MM.1S (cell line): Measurements from ENCODE around the gene ERCC8.

Experiments
- CTCF ChIP-seq: fragments of 300-600 bp; sonication (generic); IDR thresholded peaks from 2 replicates; pipeline ENCODE4 v1.5.1; 2016; ENCODE audit warnings: antibody characterized with exemption, low read length, mixed read lengths
- EZH2 ChIP-seq: fragments of 300-600 bp; sonication (generic); optimal IDR thresholded peaks from 2 replicates; pipeline ENCODE3; 2017; ENCODE audit warnings: low read depth, mild to moderate bottlenecking, antibody characterized with exemption, low read length, mixed read lengths
- EZH2phosphoT487 ChIP-seq: fragments of 300-600 bp; sonication (generic); IDR thresholded peaks from 2 replicates; pipeline ENCODE4 v1.6.1; 2018; ENCODE audit warnings: antibody characterized with exemption, low read length

DNA sequence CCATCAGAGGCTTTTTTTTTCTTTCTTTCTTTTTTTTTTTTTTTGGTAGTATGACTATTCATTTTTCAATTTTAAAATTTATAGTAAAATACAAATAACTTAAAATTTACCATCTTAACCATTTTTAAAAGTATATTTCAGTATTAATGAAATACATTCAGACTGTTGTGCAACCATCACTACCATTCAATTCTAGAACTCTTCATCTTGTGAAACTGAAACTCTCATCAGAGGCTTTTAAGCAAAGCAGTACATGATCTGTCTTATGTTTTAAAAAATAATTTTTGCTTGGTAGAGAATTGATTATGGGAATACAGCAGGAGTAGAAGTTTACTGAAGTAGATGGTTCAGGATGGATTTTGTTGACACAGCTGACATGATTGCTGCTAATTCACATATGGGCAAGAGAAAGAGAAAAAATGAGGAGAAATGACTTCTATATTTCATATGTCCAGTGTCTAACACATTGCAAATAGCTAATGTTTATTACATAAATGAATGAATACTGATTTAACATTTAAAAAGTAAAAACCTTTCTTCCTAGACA, 114.2 kb downstream of the ERCC8 start:
- TF ChIP-seq EZH2phosphoT487 (no peak), CTCF (no peak), EZH2 (no peak)
